GM21390 (cell line): ENCODE measurements around the gene DCAF16.

Experiments
- ATAC-seq: cut with Tn5 transposase; IDR thresholded peaks from one replicate; pipeline ENCODE4 v1.9.1; 2021; ENCODE audit not compliant: unreplicated experiment

DCAF16 gene

GRCh38 chr4:17785858-17786257 lies 24.7 kb downstream of the DCAF16 start:
- ATAC-seq, result no peak

- ATAC-seq, result no peak
These were observed 29.0 kb downstream of the DCAF16 start, which contains the start of gene FAM184B for GRCh38 chr4:17781300-17782287. FAM184B (minus strand) TSS chr4:17781621; CDS start chr4:17781299, 322 bp downstream.

GRCh38 chr4:17780501-17781299 lies 29.9 kb downstream of the DCAF16 start:
- ATAC-seq, result no peak

- ATAC-seq, result no peak
These were observed 32.1 kb downstream of the DCAF16 start for GRCh38 chr4:17778431-17778830.

- no peak for ATAC-seq
These were observed 37.3 kb downstream of the DCAF16 start for GRCh38 chr4:17773135-17773698.

GRCh38 chr4:17771284-17771908 lies 39.2 kb downstream of the DCAF16 start:
- no peak for ATAC-seq

- no peak for ATAC-seq
These were observed 39.7 kb downstream of the DCAF16 start for GRCh38 chr4:17770845-17771244.

GRCh38 chr4:17769406-17770174 lies 41.0 kb downstream of the DCAF16 start:
- ATAC-seq, result no peak

GRCh38 chr4:17766826-17767458 lies 43.6 kb downstream of the DCAF16 start:
- no peak for ATAC-seq

GRCh38 chr4:17765514-17766286 lies 44.9 kb downstream of the DCAF16 start:
- ATAC-seq, result no peak

- ATAC-seq, result no peak
These were observed 46.6 kb downstream of the DCAF16 start for GRCh38 chr4:17763931-17764330.

- no peak for ATAC-seq
These were observed 47.1 kb downstream of the DCAF16 start for GRCh38 chr4:17763416-17763815.

- no peak for ATAC-seq
These were observed 47.8 kb downstream of the DCAF16 start for GRCh38 chr4:17762726-17763125.

- ATAC-seq, result no peak
These were observed 49.5 kb downstream of the DCAF16 start for GRCh38 chr4:17761062-17761461.

- ATAC-seq, result no peak
These were observed 49.9 kb downstream of the DCAF16 start for GRCh38 chr4:17760626-17761025.

- no peak for ATAC-seq
These were observed 52.1 kb downstream of the DCAF16 start for GRCh38 chr4:17758485-17758884.

- ATAC-seq, result no peak
These were observed 52.9 kb downstream of the DCAF16 start for GRCh38 chr4:17757621-17758020.

GRCh38 chr4:17753646-17754045 lies 56.9 kb downstream of the DCAF16 start:
- ATAC-seq, result no peak
